MM.1S (cell line): ENCODE data around the gene ZMIZ1.

Source experiments
- DNase-seq: peaks from one replicate; pipeline ENCODE4 v3.0.0-alpha.2; 2015
- H2AFZ ChIP-seq: fragments of 300-600 bp; sonication (generic); 2 replicates; pipeline ENCODE4 v1.6.0; 2016; ENCODE audit warnings: antibody characterized with exemption, low read length
- H3F3A ChIP-seq: fragments of 300-600 bp; sonication (generic); 2 replicates; pipeline ENCODE4 v1.6.1; 2016; ENCODE audit warnings: mild to moderate bottlenecking, antibody characterized with exemption, low read length, moderate library complexity, mixed read lengths; ENCODE audit not compliant: insufficient read depth
- H3K27ac ChIP-seq: fragments of 300-600 bp; sonication (generic); 2 replicates; pipeline ENCODE4 v1.5.1; 2016; ENCODE audit warnings: mild to moderate bottlenecking, low read length
- H3K27me3 ChIP-seq: fragments of 300-600 bp; sonication (generic); replicated peaks from 2 replicates; pipeline ENCODE4 v1.6.0; 2016; ENCODE audit warnings: low read length; ENCODE audit not compliant: insufficient read depth
- H3K36me3 ChIP-seq: fragments of 300-600 bp; sonication (generic); replicated peaks from 2 replicates; pipeline ENCODE4 v1.6.1; 2016; ENCODE audit warnings: mild to moderate bottlenecking, low read length, mixed read lengths; ENCODE audit not compliant: insufficient read depth
- H3K4me1 ChIP-seq: fragments of 300-600 bp; sonication (generic); 2 replicates; pipeline ENCODE4 v1.6.1; 2016; ENCODE audit warnings: low read length, mixed read lengths
- H3K4me2 ChIP-seq: fragments of 300-600 bp; sonication (generic); 2 replicates; pipeline ENCODE4 v1.6.0; 2016; ENCODE audit warnings: low read depth, low read length
- H3K4me3 ChIP-seq: fragments of 300-600 bp; sonication (generic); 2 replicates; pipeline ENCODE4 v1.5.1; 2016; ENCODE audit warnings: low read length, mixed read lengths
- H3K79me2 ChIP-seq: fragments of 300-600 bp; sonication (generic); 2 replicates; pipeline ENCODE4 v1.6.1; 2016; ENCODE audit warnings: mixed run types, low read length, mixed read lengths
- H3K9ac ChIP-seq: fragments of 300-600 bp; sonication (generic); 2 replicates; pipeline ENCODE4 v1.6.1; 2016; ENCODE audit warnings: low read length, mixed read lengths
- H3K9me2 ChIP-seq: fragments of 300-600 bp; sonication (generic); replicated peaks from 2 replicates; pipeline ENCODE4 v1.6.1; 2016; ENCODE audit warnings: mild to moderate bottlenecking, low read length, mixed read lengths; ENCODE audit not compliant: insufficient read depth
- H3K9me3 ChIP-seq: fragments of 300-600 bp; sonication (generic); replicated peaks from 2 replicates; pipeline ENCODE4 v1.6.1; 2016; ENCODE audit warnings: mild to moderate bottlenecking, low read length, mixed read lengths; ENCODE audit not compliant: insufficient read depth
- H4K20me1 ChIP-seq: fragments of 300-600 bp; sonication (generic); 2 replicates; pipeline ENCODE4 v1.6.1; 2016; ENCODE audit warnings: mild to moderate bottlenecking, low read length, moderate library complexity, mixed read lengths; ENCODE audit not compliant: insufficient read depth
- CTCF ChIP-seq: fragments of 300-600 bp; sonication (generic); IDR thresholded peaks from 2 replicates; pipeline ENCODE4 v1.5.1; 2016; ENCODE audit warnings: antibody characterized with exemption, low read length, mixed read lengths
- EZH2 ChIP-seq: fragments of 300-600 bp; sonication (generic); optimal IDR thresholded peaks from 2 replicates; pipeline ENCODE3; 2017; ENCODE audit warnings: low read depth, mild to moderate bottlenecking, antibody characterized with exemption, low read length, mixed read lengths
- EZH2phosphoT487 ChIP-seq: fragments of 300-600 bp; sonication (generic); IDR thresholded peaks from 2 replicates; pipeline ENCODE4 v1.6.1; 2018; ENCODE audit warnings: antibody characterized with exemption, low read length

Gene ZMIZ1

GRCh38 chr10:79328737-79329504 is 260.2 kb downstream of the ZMIZ1 start:
- Histone ChIP-seq H3K27me3 (no peaks in the 10 kb centered on the region), H3K36me3 (no peaks in the 10 kb centered on the region), H3K9me3 (no peaks in the 10 kb centered on the region), H2AFZ (no peak overlapping the region), H3F3A (no peaks in the 10 kb centered on the region), H4K20me1 (no peaks in the 10 kb centered on the region), H3K9ac (no peak overlapping the region), H3K9me2 (no peaks in the 10 kb centered on the region), H3K27ac (no peak overlapping the region), H3K4me2 (no peak overlapping the region), H3K4me1 (peaks cover 6% of the 10 kb centered on the region), H3K4me3 (no peak overlapping the region), H3K79me2 (no peaks in the 10 kb centered on the region)
- TF ChIP-seq CTCF (no peak), EZH2 (no peak), EZH2phosphoT487 (no peak)
- DNase-seq: no peak

- Histone ChIP-seq H3K9me2 (no peaks in the 10 kb centered on the region), H3K79me2 (no peaks in the 10 kb centered on the region), H3K9ac (no peak overlapping the region), H3K27me3 (no peaks in the 10 kb centered on the region), H3K4me3 (no peak overlapping the region), H3K27ac (no peak overlapping the region), H3K4me1 (peaks cover 6% of the 10 kb centered on the region), H2AFZ (no peak overlapping the region), H3F3A (no peaks in the 10 kb centered on the region), H4K20me1 (no peaks in the 10 kb centered on the region), H3K4me2 (no peak overlapping the region), H3K9me3 (no peaks in the 10 kb centered on the region), H3K36me3 (no peaks in the 10 kb centered on the region)
- no peak for DNase-seq
- TF ChIP-seq CTCF: no peak
- TF ChIP-seq EZH2: no peak
- TF ChIP-seq EZH2phosphoT487: no peak
Observed at GRCh38 chr10:79329529-79329928, 260.8 kb downstream of the ZMIZ1 start.

- Histone ChIP-seq H3F3A (no peaks in the 10 kb centered on the region), H2AFZ (no peak overlapping the region), H3K27me3 (no peaks in the 10 kb centered on the region), H3K9me2 (no peaks in the 10 kb centered on the region), H3K9me3 (no peaks in the 10 kb centered on the region), H3K79me2 (no peaks in the 10 kb centered on the region), H4K20me1 (no peaks in the 10 kb centered on the region), H3K4me3 (no peak overlapping the region), H3K36me3 (no peaks in the 10 kb centered on the region), H3K27ac (no peak overlapping the region), H3K4me1 (peaks cover 6% of the 10 kb centered on the region), H3K4me2 (no peak overlapping the region), H3K9ac (no peak overlapping the region)
- no peak for TF ChIP-seq EZH2phosphoT487
- TF ChIP-seq CTCF: no peak
- no peak for TF ChIP-seq EZH2
- DNase-seq: no peak
Observed at GRCh38 chr10:79331226-79331625, 262.5 kb downstream of the ZMIZ1 start.
